Natural killer cell (primary cell): ENCODE results near the gene CAPN15. TPM values are rescaled to one million over a fixed set of nuclear protein-coding genes. Genes with fewer than 3 reads are reported as not detected.
"Not testable (repeated sequence)": the region's sequence is repeated elsewhere in the genome, so short reads cannot be mapped to it uniquely, and the experiment has no call there.

Source experiments
- ATAC-seq, 3 donors: fragments of 150-1000 bp in 2 of 3; fragments of 200-7000 bp in 1 of 3; cut with Tn5 transposase; 1 replicate in 1 of 3; 2 replicates in 2 of 3; pipeline ENCODE4 v1.10.0; 2021; ENCODE audit warnings: mild to moderate bottlenecking in 2 of 3, moderate library complexity in 2 of 3
- DNase-seq, 2 donors: peaks; one replicate each; pipeline versions ENCODE4 v3.0.0 to v3.0.0-alpha.2; 2013 to 2021; ENCODE audit warnings: mixed read lengths in 1 of 2
- H3K27ac ChIP-seq: one replicate; pipeline ENCODE4 v1.5.1; 2013; ENCODE audit warnings: mild to moderate bottlenecking, low read length
- H3K27me3 ChIP-seq: one replicate; pipeline ENCODE4 v1.6.1; 2013; ENCODE audit warnings: low read length; ENCODE audit not compliant: control insufficient read depth, insufficient read depth
- H3K36me3 ChIP-seq: one replicate; pipeline ENCODE4 v1.6.1; 2013; ENCODE audit warnings: low read length; ENCODE audit not compliant: control insufficient read depth, insufficient read depth
- H3K4me1 ChIP-seq: one replicate; pipeline ENCODE4 v1.6.1; 2013; ENCODE audit warnings: low read length; ENCODE audit not compliant: control insufficient read depth, insufficient read depth
- H3K4me3 ChIP-seq: one replicate; pipeline ENCODE4 v1.5.1; 2013; ENCODE audit warnings: low read length
- H3K9me3 ChIP-seq: one replicate; pipeline ENCODE4 v1.6.1; 2013; ENCODE audit warnings: low read length; ENCODE audit not compliant: control insufficient read depth, insufficient read depth
- H3K27ac Mint-ChIP-seq, 2 donors: one replicate each; pipeline ENCODE4 v1.8.0; 2022; ENCODE audit warnings: mild to moderate bottlenecking in 2 of 2, mixed read lengths in 2 of 2, moderate library complexity in 1 of 2
- H3K27me3 Mint-ChIP-seq, 2 donors: one replicate each; pipeline ENCODE4 v1.8.0; 2022; ENCODE audit warnings: low read depth in 2 of 2, mixed read lengths in 2 of 2
- H3K36me3 Mint-ChIP-seq: one replicate; pipeline ENCODE4 v1.8.0; 2022; ENCODE audit warnings: mixed read lengths
- H3K4me1 Mint-ChIP-seq, 2 donors: one replicate each; pipeline ENCODE4 v1.8.0; 2022; ENCODE audit warnings: mixed read lengths in 2 of 2
- H3K4me3 Mint-ChIP-seq: one replicate; pipeline ENCODE4 v1.8.0; 2022; ENCODE audit warnings: mild to moderate bottlenecking, moderate library complexity, mixed read lengths
- H3K9me3 Mint-ChIP-seq, 2 donors: one replicate each; pipeline ENCODE4 v1.8.0; 2022; ENCODE audit warnings: mixed read lengths in 2 of 2
- WGBS: methylation state at CpG from one replicate; pipeline ENCODE4 v1.1.7; 2013; ENCODE audit warnings: missing lambda C conversion rate; ENCODE audit not compliant: insufficient coverage; 5-methylcytosine and 5-hydroxymethylcytosine counted together
- intact Hi-C: fragments of 100-400 bp; cut with micrococcal nuclease; formaldehyde crosslinking; loops from one replicate; pipeline ENCODE4 v1.14.2; 2022
- total RNA-seq, 4 donors: library from RNA; stranded (reverse); fragments of 120-200 nt in 1 of 4; gene quantifications; one replicate each; pipeline versions ENCODE4 v1.2.3 to v1.2.4, GENCODE V29; 2013 to 2022
- TF ChIP-seq, protein P1 (sequence below): fragments of 200-600 bp; IDR thresholded peaks from one replicate; pipeline ENCODE4 v1.8.0; 2022; ENCODE audit warnings: antibody characterized with exemption

CAPN15 gene
- total RNA-seq, 3 donors from 2014 or later (not counting 1 experiment from before 2014, with no cell fraction given), result 151 to 275 (median 186) TPM

DNA sequence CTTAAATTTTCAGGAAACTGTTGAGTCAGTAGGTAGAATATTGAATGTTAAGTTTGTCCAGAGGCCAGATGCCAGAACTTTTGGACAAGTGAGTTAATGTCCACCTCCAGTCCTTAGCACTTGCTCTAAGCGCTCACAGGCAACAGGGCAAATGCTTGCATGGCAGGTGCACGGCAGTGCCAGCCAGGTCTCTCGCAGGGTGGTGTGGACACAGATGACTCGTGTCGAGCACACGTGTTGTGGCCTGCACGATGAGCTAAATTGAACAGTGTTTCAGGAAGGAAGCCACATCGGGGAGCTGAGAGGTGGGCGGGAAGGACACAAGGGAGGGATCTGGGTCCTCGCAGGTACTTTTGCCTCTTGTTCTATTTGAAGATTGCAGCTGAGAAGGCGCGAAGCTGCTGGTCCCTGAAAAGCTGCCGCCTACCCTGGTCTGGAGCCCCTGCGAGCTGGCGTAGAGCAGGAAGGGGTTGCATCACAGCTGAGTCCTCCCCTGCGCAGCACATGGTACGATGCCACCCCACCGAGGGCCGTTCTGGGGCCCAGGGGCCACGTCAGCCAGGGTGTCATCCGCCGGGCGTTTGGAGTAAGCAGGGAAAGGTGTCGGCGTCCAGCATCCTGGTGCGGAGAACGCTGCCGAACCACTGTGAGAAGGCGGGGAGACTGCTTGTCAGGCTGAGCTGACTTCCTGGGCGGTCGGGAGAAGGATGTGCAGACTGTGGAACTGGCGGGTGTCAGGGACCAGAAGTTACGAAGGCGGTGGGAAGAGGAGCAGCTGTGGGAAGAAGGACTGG is 68.6 kb downstream of the CAPN15 start:
- intact Hi-C loops, result no loop called here
- Mint-ChIP-seq H3K36me3 (no peaks in the 10 kb centered on the region), H3K4me1 (peaks cover 9 to 37% of the 10 kb centered on the region in 2 donors), H3K27me3 (no peaks in the 10 kb centered on the region), H3K4me3 (no peak overlapping the region), H3K9me3 (no peaks in the 10 kb centered on the region), H3K27ac (no peak overlapping the region)
- Histone ChIP-seq H3K27ac (no peak overlapping the region), H3K4me3 (no peak overlapping the region), H3K27me3 (no peaks in the 10 kb centered on the region), H3K36me3 (no peaks in the 10 kb centered on the region), H3K4me1 (peaks cover 23% of the 10 kb centered on the region), H3K9me3 (no peaks in the 10 kb centered on the region)
- WGBS, result 91% methylated on average over 34 of the region's 34 CpGs
- DNase-seq (no peak), ATAC-seq (no peak)
- TF ChIP-seq, protein P1, sequence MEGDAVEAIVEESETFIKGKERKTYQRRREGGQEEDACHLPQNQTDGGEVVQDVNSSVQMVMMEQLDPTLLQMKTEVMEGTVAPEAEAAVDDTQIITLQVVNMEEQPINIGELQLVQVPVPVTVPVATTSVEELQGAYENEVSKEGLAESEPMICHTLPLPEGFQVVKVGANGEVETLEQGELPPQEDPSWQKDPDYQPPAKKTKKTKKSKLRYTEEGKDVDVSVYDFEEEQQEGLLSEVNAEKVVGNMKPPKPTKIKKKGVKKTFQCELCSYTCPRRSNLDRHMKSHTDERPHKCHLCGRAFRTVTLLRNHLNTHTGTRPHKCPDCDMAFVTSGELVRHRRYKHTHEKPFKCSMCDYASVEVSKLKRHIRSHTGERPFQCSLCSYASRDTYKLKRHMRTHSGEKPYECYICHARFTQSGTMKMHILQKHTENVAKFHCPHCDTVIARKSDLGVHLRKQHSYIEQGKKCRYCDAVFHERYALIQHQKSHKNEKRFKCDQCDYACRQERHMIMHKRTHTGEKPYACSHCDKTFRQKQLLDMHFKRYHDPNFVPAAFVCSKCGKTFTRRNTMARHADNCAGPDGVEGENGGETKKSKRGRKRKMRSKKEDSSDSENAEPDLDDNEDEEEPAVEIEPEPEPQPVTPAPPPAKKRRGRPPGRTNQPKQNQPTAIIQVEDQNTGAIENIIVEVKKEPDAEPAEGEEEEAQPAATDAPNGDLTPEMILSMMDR, result no peak

DNA sequence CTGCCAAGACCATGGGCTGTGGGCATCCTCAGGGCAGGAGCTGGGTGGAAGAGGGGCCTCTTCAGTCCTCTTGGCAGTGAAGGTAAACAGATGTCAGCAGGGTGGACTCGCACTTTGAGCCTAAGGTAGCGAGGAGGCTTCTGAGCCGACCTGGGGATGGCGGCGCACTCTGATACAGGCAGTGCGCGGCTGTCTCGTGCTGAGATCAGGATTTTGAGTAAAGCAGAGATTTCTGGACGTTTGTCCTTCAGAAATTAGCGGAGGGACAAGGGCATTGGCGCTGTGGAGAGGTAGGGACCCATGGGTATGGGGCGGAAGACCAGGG is 69.2 kb downstream of the CAPN15 start:
- no peaks in the 10 kb centered on the region for H3K27me3 Mint-ChIP-seq
- H3K4me3 ChIP-seq, result no peak overlapping the region
- DNase-seq (no peak), ATAC-seq (no peak)
- H3K4me3 Mint-ChIP-seq, result no peak overlapping the region
- no peaks in the 10 kb centered on the region for H3K36me3 Mint-ChIP-seq
- H3K9me3 ChIP-seq, result no peaks in the 10 kb centered on the region
- no peaks in the 10 kb centered on the region for H3K36me3 ChIP-seq
- intact Hi-C loops, result no loop called here
- TF ChIP-seq, protein P1, result no peak
- 97% methylated on average over 12 of the region's 12 CpGs for WGBS
- no peaks in the 10 kb centered on the region for H3K9me3 Mint-ChIP-seq
- H3K27me3 ChIP-seq, result no peaks in the 10 kb centered on the region
- peaks cover 6 to 32% of the 10 kb centered on the region in 2 donors for H3K4me1 Mint-ChIP-seq
- peaks cover 20% of the 10 kb centered on the region for H3K4me1 ChIP-seq
- no peak overlapping the region for H3K27ac ChIP-seq
- H3K27ac Mint-ChIP-seq, result no peak overlapping the region

DNA sequence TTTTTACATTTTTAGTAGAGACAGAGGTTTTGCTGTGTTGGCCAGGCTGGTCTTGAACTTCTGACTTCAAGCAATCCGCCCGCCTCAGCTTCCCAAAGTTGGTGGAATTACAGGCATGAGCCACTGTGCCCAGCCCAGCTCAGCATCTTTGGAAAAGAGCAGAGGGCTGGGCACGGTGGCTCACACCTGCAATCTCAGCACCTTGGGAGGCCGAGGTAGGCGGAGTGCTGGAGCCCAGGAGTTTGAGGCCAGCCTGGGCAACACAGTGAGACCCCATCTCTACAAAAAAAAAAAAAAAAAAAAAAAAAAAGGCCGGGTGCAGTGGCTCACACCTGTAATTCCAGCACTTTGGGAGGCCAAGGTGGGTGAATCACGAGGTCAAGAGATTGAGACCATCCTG is 70.1 kb downstream of the CAPN15 start:
- H3K9me3 Mint-ChIP-seq, intact Hi-C loops, H3K36me3 Mint-ChIP-seq, H3K4me3 Mint-ChIP-seq, H3K27me3 Mint-ChIP-seq, H3K27ac Mint-ChIP-seq, H3K36me3 ChIP-seq, H3K9me3 ChIP-seq, ATAC-seq, DNase-seq, H3K27ac ChIP-seq, H3K4me3 ChIP-seq, H3K27me3 ChIP-seq: not testable (repeated sequence)
- WGBS, result 94% methylated on average over 7 of the region's 7 CpGs
- peaks cover 8 to 28% of the 10 kb centered on the region in 2 donors for H3K4me1 Mint-ChIP-seq
- peaks cover 11% of the 10 kb centered on the region for H3K4me1 ChIP-seq

DNA sequence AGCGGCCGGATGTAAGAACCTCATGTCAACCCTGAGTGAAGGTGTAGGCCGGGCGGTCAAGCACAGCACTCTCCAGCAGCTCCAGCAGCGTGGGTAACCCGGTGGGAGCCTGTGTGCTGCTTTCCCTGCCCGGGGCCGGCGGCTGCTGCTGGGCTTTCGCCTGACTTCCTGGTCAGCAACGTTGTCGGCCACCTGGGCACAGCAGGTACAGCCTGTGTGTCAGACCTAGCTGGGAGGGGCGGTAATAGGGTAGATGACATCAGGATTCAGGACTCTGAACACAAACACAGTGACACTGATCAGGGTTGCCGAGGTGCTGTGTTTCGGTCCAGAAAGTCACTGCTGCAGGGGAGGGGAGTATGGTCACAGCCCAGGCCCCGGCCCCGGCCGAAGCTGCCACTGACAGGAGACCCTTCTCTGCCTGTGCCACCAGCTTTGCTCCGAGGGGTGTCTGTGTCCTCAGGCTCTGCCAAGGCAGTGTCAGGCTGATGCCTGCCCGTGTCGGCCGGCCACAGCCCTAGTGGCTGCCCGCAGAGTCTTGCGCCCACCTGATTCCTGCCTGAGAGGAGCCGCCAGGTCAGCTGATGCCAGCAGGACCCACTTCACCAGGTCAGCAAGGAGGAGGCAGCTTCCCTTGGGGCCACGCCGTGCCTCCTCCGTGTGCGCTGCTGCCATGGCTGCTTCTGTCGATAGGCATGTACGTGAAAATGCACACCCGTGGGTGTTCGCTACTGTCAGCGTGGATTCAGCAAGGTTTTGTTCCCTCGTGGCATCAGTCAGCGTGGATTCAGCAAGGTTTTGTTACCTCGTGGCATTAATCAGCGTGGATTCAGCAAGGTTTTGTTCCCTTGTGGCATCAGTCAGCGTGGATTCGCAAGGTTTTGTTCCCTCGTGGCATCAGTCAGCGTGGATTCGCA is 71.6 kb downstream of the CAPN15 start:
- H3K36me3 Mint-ChIP-seq, result no peaks in the 10 kb centered on the region
- H3K27me3 ChIP-seq, result no peaks in the 10 kb centered on the region
- peaks cover 3% of the 10 kb centered on the region for H3K4me1 ChIP-seq
- H3K9me3 ChIP-seq, result no peaks in the 10 kb centered on the region
- intact Hi-C loops, result no loop called here
- H3K4me3 ChIP-seq, result no peak overlapping the region
- 99% methylated on average over 38 of the region's 43 CpGs for WGBS
- DNase-seq, result no peak
- H3K4me3 Mint-ChIP-seq, result no peak overlapping the region
- TF ChIP-seq, protein P1, result no peak
- ATAC-seq, result no peak
- no peak overlapping the region for H3K27ac Mint-ChIP-seq
- no peaks in the 10 kb centered on the region for H3K27me3 Mint-ChIP-seq
- peaks cover 14 to 30% of the 10 kb centered on the region in 2 donors for H3K4me1 Mint-ChIP-seq
- no peak overlapping the region for H3K27ac ChIP-seq
- H3K9me3 Mint-ChIP-seq, result no peaks in the 10 kb centered on the region
- H3K36me3 ChIP-seq, result no peaks in the 10 kb centered on the region
